RWPE1 (cell line): Measurements from ENCODE around the gene NOP53.
A peak's percentile ranks its signal among the peaks of the same experiment; 100 is the strongest.
"Not testable (repeated sequence)": the region's sequence is repeated elsewhere in the genome, so short reads cannot be mapped to it uniquely, and the experiment has no call there.

Source experiments
- CTCF ChIA-PET: fragments of 350-600 bp; sonication (Branson Sonifier 250); formaldehyde crosslinking; extraction: SDS; loops from one replicate; lab custom pipeline; 2021; lab: Yijun Ruan, JAX
- POLR2A ChIA-PET: fragments of 400-600 bp; formaldehyde crosslinking; extraction: SDS; loops from one replicate; lab custom pipeline; 2020; ENCODE audit warnings: antibody characterized with exemption; ENCODE audit not compliant: low non-redundant PET; lab: Yijun Ruan, JAX
- DNase-seq: peaks from one replicate; pipeline ENCODE4 v3.0.0; 2012; ENCODE audit warnings: low spot score
- H3K27ac ChIP-seq: fragments of 450-650 bp; 2 replicates; pipeline ENCODE4 v1.5.1; 2017
- CTCF ChIP-seq: fragments of 450-650 bp; conservative IDR thresholded peaks from 2 replicates; pipeline ENCODE4 v1.5.1; 2017; ENCODE audit warnings: low read depth, mild to moderate bottlenecking

Gene NOP53

GRCh38 chr19:47707135-47707925, 38.0 kb upstream of the NOP53 start:
- TF ChIP-seq CTCF, result peak; percentile 82
- H3K27ac ChIP-seq, result no peak overlapping the region
- DNase-seq, result peak; percentile 60
- ChIA-PET POLR2A (no interaction called here), CTCF (interaction anchor here (0.5 to 5.3 kb wide), 20 partner anchors 16 to 413 kb away, joined by 3 to 43 read pairs (median 4); no protein-coding TSS in a partner anchor)

GRCh38 chr19:47711652-47712242, 33.6 kb upstream of the NOP53 start:
- DNase-seq, result no peak
- no peak for TF ChIP-seq CTCF
- H3K27ac ChIP-seq, result no peak overlapping the region
- CTCF ChIA-PET, result interaction anchor here (1.0 to 3.0 kb wide), 4 partner anchors 23 to 78 kb away, joined by 3 to 59 read pairs (median 20); partner anchors contain the start of gene NOP53
- POLR2A ChIA-PET, result no interaction called here

- CTCF ChIA-PET, result interaction anchor here (0.5 to 3.0 kb wide), 23 partner anchors 10 to 488 kb away, joined by 3 to 59 read pairs (median 5); partner anchors contain the start of gene NOP53
- TF ChIP-seq CTCF, result peak; percentile 89
- H3K27ac ChIP-seq, result peak within 1 kb of the TSS; percentile 99
- POLR2A ChIA-PET, result interaction anchor here (0.6 to 1.6 kb wide), 3 partner anchors 19 to 41 kb away, joined by 3 to 6 read pairs (median 4); no protein-coding TSS in a partner anchor
- peak; percentile 76 for DNase-seq
Observed at GRCh38 chr19:47713046-47714021, 32.0 kb upstream of the NOP53 start, which contains the start of gene EHD2. TSS of gene EHD2 (plus strand) at chr19:47713422. CDS start at chr19:47716613, 3,191 bp downstream.

- ChIA-PET POLR2A (interaction anchor here (1.6 kb wide), 1 partner anchor 29 kb away, joined by 4 read pairs; no protein-coding TSS in a partner anchor), CTCF (interaction anchor here (0.6 to 3.0 kb wide), 4 partner anchors 9 to 30 kb away, joined by 5 to 59 read pairs (median 16); partner anchors contain the start of gene NOP53)
- peak overlapping the region; percentile 99 for H3K27ac ChIP-seq
- no peak for TF ChIP-seq CTCF
- no peak for DNase-seq
Observed at GRCh38 chr19:47714339-47714738, 31.0 kb upstream of the NOP53 start.

- POLR2A ChIA-PET, DNase-seq: not testable (repeated sequence)
- peak overlapping the region; percentile 99 for H3K27ac ChIP-seq
- CTCF ChIA-PET, result interaction anchor here (0.6 to 2.1 kb wide), 4 partner anchors 8 to 29 kb away, joined by 3 to 8 read pairs (median 4); no protein-coding TSS in a partner anchor
Observed at GRCh38 chr19:47714855-47715254, 30.5 kb upstream of the NOP53 start.

GRCh38 chr19:47716270-47716937, 28.9 kb upstream of the NOP53 start:
- H3K27ac ChIP-seq, result peak overlapping the region; percentile 99
- POLR2A ChIA-PET, result no interaction called here
- CTCF ChIA-PET, result interaction anchor here (0.5 to 0.6 kb wide), 5 partner anchors 25 to 200 kb away, joined by 3 to 4 read pairs (median 3); no protein-coding TSS in a partner anchor
- TF ChIP-seq CTCF, result no peak
- DNase-seq, result no peak

- not testable (repeated sequence) for DNase-seq
- H3K27ac ChIP-seq, result peak overlapping the region; percentile 99
- ChIA-PET POLR2A (interaction anchor here (0.8 kb wide), 1 partner anchor 22 kb away, joined by 3 read pairs; no protein-coding TSS in a partner anchor), CTCF (interaction anchor here (0.6 to 1.2 kb wide), 3 partner anchors 25 to 282 kb away, joined by 3 to 5 read pairs (median 3); no protein-coding TSS in a partner anchor)
Observed at GRCh38 chr19:47718415-47719046, 26.8 kb upstream of the NOP53 start.
